Astrocyte of the hippocampus (primary cell): ENCODE data around the gene OR1L4.

Experiments
- DNase-seq: peaks from one replicate; pipeline ENCODE4 v3.0.0; 2011; ENCODE audit warnings: low read depth, low spot score

The OR1L4 gene, protein sequence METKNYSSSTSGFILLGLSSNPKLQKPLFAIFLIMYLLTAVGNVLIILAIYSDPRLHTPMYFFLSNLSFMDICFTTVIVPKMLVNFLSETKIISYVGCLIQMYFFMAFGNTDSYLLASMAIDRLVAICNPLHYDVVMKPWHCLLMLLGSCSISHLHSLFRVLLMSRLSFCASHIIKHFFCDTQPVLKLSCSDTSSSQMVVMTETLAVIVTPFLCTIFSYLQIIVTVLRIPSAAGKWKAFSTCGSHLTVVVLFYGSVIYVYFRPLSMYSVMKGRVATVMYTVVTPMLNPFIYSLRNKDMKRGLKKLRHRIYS

DNA sequence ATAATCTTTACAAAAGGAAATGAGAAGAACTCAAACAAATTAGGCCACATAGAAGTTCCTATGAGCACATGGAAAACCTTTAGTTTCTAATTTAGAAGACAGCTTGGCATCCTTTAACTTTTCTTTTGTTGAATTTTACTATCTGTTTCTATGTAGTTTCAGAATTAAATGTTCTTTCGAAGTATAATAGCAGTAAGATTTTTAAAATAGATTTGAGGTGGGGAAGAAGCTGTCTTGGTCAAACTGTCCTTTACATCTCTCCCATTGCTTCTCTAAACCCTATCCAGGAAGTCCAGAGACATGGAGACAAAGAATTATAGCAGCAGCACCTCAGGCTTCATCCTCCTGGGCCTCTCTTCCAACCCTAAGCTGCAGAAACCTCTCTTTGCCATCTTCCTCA lies at the start of gene OR1L4:
Gene OR1L4, plus strand, starts transcription at position 301 of the 400 bp plus-strand sequence. Its CDS starts 0 bp downstream, at position 301.
- no peak for DNase-seq

DNA sequence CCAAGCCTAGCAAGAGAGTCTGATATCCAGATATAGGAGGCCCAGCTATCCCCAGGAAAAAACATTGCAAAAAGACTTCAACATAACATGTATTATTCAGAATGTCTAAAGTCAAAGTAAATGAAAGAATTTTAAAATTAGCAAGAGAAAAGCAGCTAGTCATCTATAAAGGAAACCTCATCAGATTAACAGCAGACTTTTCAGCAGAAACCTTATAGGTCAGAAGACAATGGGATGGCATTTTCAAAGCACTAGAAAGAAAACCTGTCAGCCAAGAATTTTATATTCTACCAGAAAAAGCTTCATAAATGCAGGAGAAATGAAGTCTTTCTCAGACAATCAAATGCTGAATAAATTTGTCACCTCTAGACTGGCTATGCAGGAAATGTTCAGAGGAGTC lies 38.9 kb upstream of the OR1L4 start:
- no peak for DNase-seq

DNA sequence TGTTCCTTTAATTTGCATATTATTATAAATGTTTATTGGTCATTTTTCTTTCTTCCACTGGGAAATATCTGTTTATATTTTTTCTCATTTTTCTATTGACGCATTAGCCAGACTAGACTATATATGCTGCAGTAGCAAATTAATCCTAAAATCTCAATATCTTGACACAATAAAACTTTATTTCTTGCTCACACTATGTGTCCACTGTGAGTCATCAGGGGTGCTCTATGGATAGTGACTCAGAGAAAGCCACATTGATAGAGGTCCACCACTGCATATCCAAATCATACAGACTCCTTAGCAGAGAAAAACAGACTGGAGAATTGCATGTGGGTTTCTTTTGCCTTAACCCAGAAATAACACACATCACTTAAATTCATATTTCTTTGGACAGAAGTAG lies 28.1 kb upstream of the OR1L4 start:
- no peak for DNase-seq

- no peak for DNase-seq
Observed at GRCh38 chr9:122718038-122718437, 5.8 kb upstream of the OR1L4 start.

DNA sequence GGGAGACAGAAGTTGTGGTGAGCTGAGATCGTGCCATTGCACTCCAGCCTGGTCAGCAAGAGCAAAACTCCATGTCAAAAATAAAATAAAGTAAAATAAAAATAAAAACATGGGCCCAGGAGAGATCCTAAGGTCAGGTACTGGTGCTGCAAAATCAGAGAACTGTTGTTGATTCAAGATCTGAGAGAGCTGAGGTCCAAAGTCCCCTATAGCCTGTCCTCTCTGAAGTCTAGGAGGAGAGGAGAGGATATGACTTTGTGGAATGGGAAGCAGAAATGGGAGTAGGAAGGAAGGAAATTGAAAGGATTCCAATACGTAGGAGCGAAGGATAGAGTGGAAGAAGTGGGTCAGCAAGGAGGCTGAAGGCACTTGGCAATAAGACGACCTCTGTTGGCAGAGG lies 4.6 kb upstream of the OR1L4 start:
- DNase-seq, result no peak

DNA sequence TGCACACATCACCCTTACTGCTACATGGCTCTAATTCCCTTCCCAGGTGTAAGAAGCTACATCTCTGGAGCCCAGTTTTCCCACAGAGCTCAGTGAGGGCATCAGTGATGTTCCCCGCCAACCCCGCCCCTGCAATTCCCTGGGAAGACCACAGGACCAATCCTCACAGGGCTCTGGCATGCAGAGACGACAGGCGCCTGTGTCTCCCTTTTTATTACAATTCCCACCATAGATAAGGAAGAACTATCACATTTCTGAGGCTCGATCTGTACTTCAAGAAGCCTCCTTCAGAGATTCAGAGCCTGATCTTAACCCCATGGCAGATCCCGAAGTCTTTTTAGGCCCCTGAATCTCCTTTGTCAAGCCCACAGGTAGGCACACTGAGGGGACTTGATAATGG lies 18.2 kb downstream of the OR1L4 start, which contains the start of gene OR1L6:
Gene OR1L6, plus strand, starts transcription at position 301 of the 400 bp plus-strand sequence. CDS start 7,545 bp downstream, outside the sequence.
- no peak for DNase-seq

DNA sequence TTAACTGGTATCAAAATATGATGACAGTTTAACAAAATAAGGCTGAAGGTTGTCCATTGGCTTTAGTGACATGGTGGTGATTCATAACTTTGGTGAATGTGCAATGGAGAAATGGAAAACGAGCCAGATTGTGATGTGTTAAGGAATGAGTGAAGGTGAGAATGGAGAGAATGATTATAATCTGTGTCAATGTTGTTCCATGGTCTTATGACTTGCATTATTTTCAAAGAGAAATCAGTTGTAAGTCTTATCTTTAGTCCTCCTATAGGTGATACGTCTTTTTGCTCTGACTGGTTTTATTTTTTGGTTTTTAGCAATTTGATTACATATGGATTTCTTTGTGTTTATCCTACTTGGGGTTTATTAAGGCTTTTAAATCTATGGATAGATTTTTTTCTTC lies 31.0 kb downstream of the OR1L4 start:
- DNase-seq, result no peak

DNA sequence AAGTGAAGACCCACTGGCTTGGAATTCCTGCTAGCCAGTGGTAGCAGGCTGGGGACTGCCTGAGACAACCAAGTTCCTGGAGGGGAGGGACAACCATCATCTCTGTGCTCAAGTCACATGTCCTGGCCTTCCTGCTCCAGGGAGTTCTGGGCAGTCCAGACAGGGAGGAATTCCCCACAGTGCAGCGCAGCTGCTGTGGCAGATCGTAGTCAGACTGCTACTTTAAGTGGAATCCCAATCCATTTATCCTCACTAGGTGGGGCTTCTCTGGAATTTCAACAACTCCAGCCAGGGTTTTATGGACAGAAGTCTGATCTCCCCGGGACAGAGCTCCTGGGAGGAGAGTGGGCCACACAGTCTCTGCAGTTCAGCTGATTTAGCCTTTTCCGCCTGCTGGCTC lies 44.0 kb downstream of the OR1L4 start:
- DNase-seq, result no peak
